Measurements from ENCODE around the gene DVL1. TPM values are rescaled to one million over a fixed set of nuclear protein-coding genes. Genes with fewer than 3 reads are reported as not detected.
A peak's percentile ranks its signal among the peaks of the same experiment; 100 is the strongest.

DVL1 gene
- total and polyA plus RNA-seq, 2 of the 13 experiments (the other 11 are each of a cell fraction or from before 2014, with no cell fraction given), result 30.8 to 60.4 TPM

GRCh38 chr1:1304331-1305299, 44.6 kb downstream of the DVL1 start (continued):
- no peak; the same call in 1 of the 2 replicates for TF ChIP-seq ZNF142 (CRISPR knock-in tag; IDR thresholded peaks at IDR 0.05)
- TF ChIP-seq ZNF563 (CRISPR knock-in tag; IDR thresholded peaks at IDR 0.05), result no peak
- no peak for TF ChIP-seq TBX2 (CRISPR knock-in tag; IDR thresholded peaks at IDR 0.05; ENCODE audit: borderline replicate concordance)
- TF ChIP-seq KLF13 (CRISPR knock-in tag; IDR thresholded peaks at IDR 0.05), result no peak
- no peak for TF ChIP-seq MAF1 (CRISPR knock-in tag; IDR thresholded peaks at IDR 0.05; ENCODE audit: borderline replicate concordance)
- no peak for TF ChIP-seq AHR (CRISPR knock-in tag; IDR thresholded peaks at IDR 0.05)
- no peak for TF ChIP-seq RFXANK (CRISPR knock-in tag; IDR thresholded peaks at IDR 0.05)
- TF ChIP-seq SP5 (CRISPR knock-in tag; IDR thresholded peaks at IDR 0.05; ENCODE audit: borderline replicate concordance, low read depth), result no peak
- no peak for TF ChIP-seq ERF (CRISPR knock-in tag; IDR thresholded peaks at IDR 0.05)
- no peak for TF ChIP-seq ZNF546 (CRISPR knock-in tag; conservative IDR thresholded peaks at IDR 0.05)
- TF ChIP-seq ZNF512 (CRISPR knock-in tag; IDR thresholded peaks at IDR 0.05), result no peak
- 0 out of 2 replicates have a peak, but pooled peaks have one; percentile 22 for TF ChIP-seq KDM3A (CRISPR knock-in tag; IDR thresholded peaks at IDR 0.05; ENCODE audit: low read depth)
- no peak for TF ChIP-seq TP53 (CRISPR knock-in tag; conservative IDR thresholded peaks at IDR 0.05)
- TF ChIP-seq TFAP4 (IDR thresholded peaks at IDR 0.05; ENCODE audit: borderline replicate concordance, low read depth), result no peak
- TF ChIP-seq ZFP90 (CRISPR knock-in tag; IDR thresholded peaks at IDR 0.05; ENCODE audit: borderline replicate concordance), result 0 out of 2 replicates have a peak, but pooled peaks have one; percentile 23
- no peak for TF ChIP-seq ZNF20 (CRISPR knock-in tag; IDR thresholded peaks at IDR 0.05)
- no peak for TF ChIP-seq POGZ (CRISPR knock-in tag; IDR thresholded peaks at IDR 0.05)
- no peak for TF ChIP-seq MYNN (CRISPR knock-in tag; IDR thresholded peaks at IDR 0.05; ENCODE audit: low read depth)
- no peak for TF ChIP-seq PREB (CRISPR knock-in tag; IDR thresholded peaks at IDR 0.05)

Measured in HepG2 (cell line).